CD8-positive, alpha-beta memory T cell (primary cell): ENCODE data around the gene ATXN10. TPM values are rescaled to one million over a fixed set of nuclear protein-coding genes. Genes with fewer than 3 reads are reported as not detected.

Experiments
- CTCF ChIA-PET: fragments of 350-600 bp; sonication (Branson Sonifier 250); formaldehyde crosslinking; loops from one replicate; lab custom pipeline; 2021; ENCODE audit warnings: antibody characterized with exemption; lab: Charles Lee
- POLR2A ChIA-PET: fragments of 350-600 bp; sonication (Branson Sonifier 250); formaldehyde crosslinking; loops from one replicate; lab custom pipeline; 2021; ENCODE audit warnings: antibody characterized with exemption; lab: Charles Lee
- DNase-seq, 5 donors: peaks; one replicate each; pipeline versions ENCODE4 v3.0.0 to v3.0.0-alpha.2; 2020 to 2022; ENCODE audit warnings: mixed read lengths in 1 of 5
- H3K27ac ChIP-seq: one replicate; pipeline ENCODE4 v1.7.0; 2013; ENCODE audit warnings: low read depth, mild to moderate bottlenecking, low read length, moderate library complexity
- H3K27me3 ChIP-seq: 2 replicates; pipeline ENCODE4 v1.7.0; 2013; ENCODE audit warnings: low read length, mild to moderate bottlenecking; ENCODE audit not compliant: insufficient read depth, poor library complexity, severe bottlenecking
- H3K36me3 ChIP-seq: 2 replicates; pipeline ENCODE4 v1.7.0; 2013; ENCODE audit warnings: mild to moderate bottlenecking, low read length, moderate library complexity; ENCODE audit not compliant: insufficient read depth
- H3K4me1 ChIP-seq: 2 replicates; pipeline ENCODE4 v1.7.0; 2013; ENCODE audit warnings: mild to moderate bottlenecking, low read length, moderate library complexity; ENCODE audit not compliant: insufficient read depth
- H3K4me3 ChIP-seq: 2 replicates; pipeline ENCODE4 v1.7.0; 2013; ENCODE audit warnings: mild to moderate bottlenecking, low read length
- H3K9me3 ChIP-seq: 2 replicates; pipeline ENCODE4 v1.7.0; 2013; ENCODE audit warnings: mild to moderate bottlenecking, low read length
- H3K27ac Mint-ChIP-seq, 8 donors: one replicate each; pipeline ENCODE4 v1.8.0; 2020 to 2021; ENCODE audit warnings: mixed read lengths in 8 of 8, mild to moderate bottlenecking in 6 of 8, inconsistent platforms in 3 of 8, moderate library complexity in 3 of 8
- H3K27me3 Mint-ChIP-seq, 2 donors: one replicate each; pipeline ENCODE4 v1.8.0; 2020 to 2021; ENCODE audit warnings: mixed read lengths in 2 of 2, mild to moderate bottlenecking in 1 of 2, moderate library complexity in 1 of 2
- H3K36me3 Mint-ChIP-seq, 3 donors: one replicate each; pipeline ENCODE4 v1.8.0; 2020 to 2021; ENCODE audit warnings: mixed read lengths in 3 of 3, inconsistent platforms in 1 of 3, mild to moderate bottlenecking in 1 of 3
- H3K4me1 Mint-ChIP-seq, 3 donors: one replicate each; pipeline ENCODE4 v1.8.0; 2020 to 2021; ENCODE audit warnings: mixed read lengths in 3 of 3, inconsistent platforms in 1 of 3, mild to moderate bottlenecking in 1 of 3
- H3K4me3 Mint-ChIP-seq, 7 donors: one replicate each; pipeline ENCODE4 v1.8.0; 2020 to 2021; ENCODE audit warnings: mixed read lengths in 7 of 7, mild to moderate bottlenecking in 6 of 7, moderate library complexity in 4 of 7, inconsistent platforms in 2 of 7
- H3K9me3 Mint-ChIP-seq, 5 donors: one replicate each; pipeline ENCODE4 v1.8.0; 2020 to 2022; ENCODE audit warnings: mixed read lengths in 5 of 5, mild to moderate bottlenecking in 3 of 5, moderate library complexity in 2 of 5, inconsistent platforms in 1 of 5
- polyA plus RNA-seq: library from polyadenylated mRNA; unstranded; fragments of 300-500 nt; fragmentation: Illumina TruSeq; gene quantifications from one replicate; pipeline ENCODE4 v1.2.3, GENCODE V29; 2021
- total RNA-seq, 2 experiments: library from RNA; stranded (reverse); gene quantifications; one replicate each; pipeline ENCODE4 v1.2.3, GENCODE V29; 2021

ATXN10 gene
- total and polyA plus RNA-seq, 3 experiments from 2014 or later: 95.7 to 123 (median 122) TPM

- no peaks in the 10 kb centered on the region for H3K27me3 Mint-ChIP-seq
- POLR2A ChIA-PET: no interaction called here
These were observed 133.3 kb downstream of the ATXN10 start for GRCh38 chr22:45804986-45805325.

DNA sequence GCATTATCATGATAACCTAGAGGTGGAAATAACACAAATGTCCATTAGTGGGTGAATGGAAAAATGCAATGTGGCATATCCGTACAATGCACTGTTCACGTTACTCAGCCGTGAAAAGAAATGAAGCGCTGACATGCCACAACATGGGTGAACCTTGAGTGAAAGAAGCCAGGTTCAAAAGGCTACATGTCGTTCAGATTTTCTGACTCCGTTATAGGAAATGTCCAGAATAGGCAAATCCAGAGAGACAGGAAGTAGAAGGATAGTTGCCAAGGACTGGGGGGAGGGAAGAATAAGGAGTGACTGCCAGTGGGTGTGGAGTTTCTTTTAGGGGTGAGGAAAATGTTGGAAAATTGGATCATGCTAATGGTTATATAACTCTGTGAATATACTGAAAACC, 133.8 kb downstream of the ATXN10 start:
- peaks cover 0 to 4% (median 0%) of the 10 kb centered on the region in 3 donors for H3K4me1 Mint-ChIP-seq
- H3K9me3 Mint-ChIP-seq: no peaks in the 10 kb centered on the region
- Histone ChIP-seq H3K36me3 (peaks cover 6% of the 10 kb centered on the region), H3K27ac (no peak overlapping the region), H3K27me3 (no peaks in the 10 kb centered on the region), H3K4me3 (no peak overlapping the region), H3K4me1 (no peaks in the 10 kb centered on the region), H3K9me3 (no peaks in the 10 kb centered on the region)
- peaks cover 0 to 56% (median 16%) of the 10 kb centered on the region in 3 donors for H3K36me3 Mint-ChIP-seq
- DNase-seq: no peak
- no peak overlapping the region for H3K4me3 Mint-ChIP-seq
- POLR2A ChIA-PET: no interaction called here
- H3K27me3 Mint-ChIP-seq: no peaks in the 10 kb centered on the region
- CTCF ChIA-PET: no interaction called here
- no peak overlapping the region for H3K27ac Mint-ChIP-seq

More at GRCh38 chr22:45804986-45805325, 133.3 kb downstream of the ATXN10 start:
- DNase-seq: no peak
- H3K9me3 Mint-ChIP-seq: no peaks in the 10 kb centered on the region
- Histone ChIP-seq H3K9me3 (no peaks in the 10 kb centered on the region), H3K4me1 (no peaks in the 10 kb centered on the region), H3K4me3 (no peak overlapping the region), H3K36me3 (peaks cover 6% of the 10 kb centered on the region), H3K27me3 (no peaks in the 10 kb centered on the region), H3K27ac (no peak overlapping the region)
- H3K27ac Mint-ChIP-seq: no peak overlapping the region
- peaks cover 0 to 57% (median 16%) of the 10 kb centered on the region in 3 donors for H3K36me3 Mint-ChIP-seq
- H3K4me3 Mint-ChIP-seq: no peak overlapping the region
- CTCF ChIA-PET: no interaction called here
- peaks cover 0 to 4% (median 0%) of the 10 kb centered on the region in 3 donors for H3K4me1 Mint-ChIP-seq

DNA sequence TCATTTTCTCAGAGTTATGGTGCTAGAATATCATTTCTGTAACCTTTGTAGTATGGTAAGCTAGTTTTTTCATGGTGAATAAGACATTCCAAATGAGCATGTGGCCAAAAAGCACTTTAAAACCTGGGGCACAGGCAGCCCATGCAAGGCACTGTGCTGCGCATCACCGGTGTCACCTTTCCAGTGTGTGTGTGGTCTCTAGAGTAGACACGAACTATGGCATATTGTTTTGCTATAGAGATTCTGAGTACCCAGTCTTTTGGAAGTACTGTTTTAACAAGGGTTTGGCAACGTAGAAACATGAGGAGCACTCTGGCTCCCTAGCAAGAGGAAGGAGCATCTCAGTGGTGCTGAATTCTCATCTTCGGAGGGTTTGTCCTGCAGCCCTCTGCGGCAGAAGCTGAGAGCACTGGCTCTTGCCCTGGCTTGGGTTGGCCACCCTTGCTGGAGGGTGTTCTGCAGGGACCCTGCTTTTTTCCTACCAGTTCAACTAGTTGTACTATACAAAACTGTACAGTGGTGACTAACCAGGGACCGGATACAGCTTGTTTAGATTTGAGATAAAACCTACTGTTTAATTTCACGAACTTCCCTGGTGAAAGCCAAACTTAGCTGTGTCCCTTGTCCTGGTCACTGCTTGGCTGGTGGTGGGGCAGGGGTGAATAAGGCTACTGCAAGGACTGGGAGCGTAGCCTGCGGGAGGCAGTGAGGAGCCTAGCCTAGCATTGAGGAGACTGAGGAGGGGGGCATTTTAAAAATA, 135.7 kb downstream of the ATXN10 start:
- Histone ChIP-seq H3K27ac (no peak overlapping the region), H3K4me1 (no peaks in the 10 kb centered on the region), H3K4me3 (no peak overlapping the region), H3K27me3 (no peaks in the 10 kb centered on the region), H3K36me3 (peaks cover 6% of the 10 kb centered on the region), H3K9me3 (no peaks in the 10 kb centered on the region)
- Mint-ChIP-seq H3K27ac (peak overlapping the region in 1 of 8 donors; percentile 48), H3K36me3 (peaks cover 0 to 63% (median 23%) of the 10 kb centered on the region in 3 donors), H3K4me3 (no peak overlapping the region), H3K9me3 (no peaks in the 10 kb centered on the region), H3K27me3 (no peaks in the 10 kb centered on the region), H3K4me1 (peaks cover 0 to 9% (median 4%) of the 10 kb centered on the region in 3 donors)
- POLR2A ChIA-PET: no interaction called here
- DNase-seq: no peak
- CTCF ChIA-PET: no interaction called here

DNA sequence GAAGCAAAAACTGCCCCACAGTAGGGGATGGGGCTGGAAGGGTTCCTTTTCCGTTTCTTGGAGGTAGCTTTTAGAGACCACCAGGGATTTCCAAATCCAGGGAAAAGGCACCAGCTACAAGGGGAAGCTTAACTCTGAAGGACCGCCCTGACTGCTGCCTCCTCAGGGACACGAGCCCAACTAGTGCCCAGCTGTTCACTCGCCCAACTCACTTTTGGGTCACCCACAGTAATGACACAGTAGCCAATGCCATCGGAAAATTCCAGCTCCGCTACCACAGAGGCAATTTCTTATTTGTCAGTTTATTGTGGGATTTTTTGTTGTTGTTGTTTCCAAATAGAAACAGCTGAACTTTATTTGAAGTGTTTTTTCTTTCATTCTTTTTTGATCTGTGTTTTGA, 141.3 kb downstream of the ATXN10 start:
- peaks cover 0 to 1% of the 10 kb centered on the region in 2 donors for H3K27me3 Mint-ChIP-seq
- DNase-seq: no peak
- no peak overlapping the region for H3K4me3 Mint-ChIP-seq
- Histone ChIP-seq H3K27me3 (no peaks in the 10 kb centered on the region), H3K9me3 (no peaks in the 10 kb centered on the region), H3K36me3 (no peaks in the 10 kb centered on the region), H3K4me1 (no peaks in the 10 kb centered on the region), H3K27ac (no peak overlapping the region), H3K4me3 (no peak overlapping the region)
- peaks cover 3 to 73% (median 21%) of the 10 kb centered on the region in 3 donors for H3K36me3 Mint-ChIP-seq
- no peaks in the 10 kb centered on the region for H3K9me3 Mint-ChIP-seq
- H3K4me1 Mint-ChIP-seq: peaks cover 0 to 19% (median 0%) of the 10 kb centered on the region in 3 donors
- no peak overlapping the region for H3K27ac Mint-ChIP-seq
- ChIA-PET POLR2A (no interaction called here), CTCF (no interaction called here)

- Histone ChIP-seq H3K27ac (no peak overlapping the region), H3K36me3 (no peaks in the 10 kb centered on the region), H3K9me3 (no peaks in the 10 kb centered on the region), H3K4me3 (no peak overlapping the region), H3K4me1 (no peaks in the 10 kb centered on the region), H3K27me3 (no peaks in the 10 kb centered on the region)
- ChIA-PET CTCF (no interaction called here), POLR2A (no interaction called here)
- H3K27ac Mint-ChIP-seq: no peak overlapping the region
- peaks cover 3 to 69% (median 21%) of the 10 kb centered on the region in 3 donors for H3K36me3 Mint-ChIP-seq
- no peak for DNase-seq
- H3K4me3 Mint-ChIP-seq: no peak overlapping the region
- peaks cover 0 to 1% of the 10 kb centered on the region in 2 donors for H3K27me3 Mint-ChIP-seq
- H3K9me3 Mint-ChIP-seq: no peaks in the 10 kb centered on the region
- peaks cover 0 to 19% (median 0%) of the 10 kb centered on the region in 3 donors for H3K4me1 Mint-ChIP-seq
These were observed 142.6 kb downstream of the ATXN10 start for GRCh38 chr22:45814198-45814597.

DNA sequence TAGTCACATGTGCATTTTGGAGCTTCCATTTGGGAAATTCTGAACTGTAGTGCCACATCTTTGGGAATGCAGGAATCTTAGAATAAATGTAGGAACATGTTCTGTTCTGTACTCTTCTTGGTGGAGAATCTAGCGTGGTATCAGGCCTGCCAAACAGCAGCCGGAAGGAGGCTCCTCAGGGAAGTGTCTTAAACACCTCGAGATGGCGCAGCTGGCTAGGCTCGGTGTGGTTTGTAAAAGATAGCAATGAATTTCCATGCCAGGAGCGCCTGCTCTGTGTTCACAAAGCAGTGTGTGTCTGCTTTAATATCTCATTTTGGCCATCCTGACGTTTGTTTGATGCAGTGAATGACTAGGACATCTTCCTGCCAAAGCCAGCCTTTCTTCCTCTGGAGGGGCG, 145.1 kb downstream of the ATXN10 start:
- peaks cover 0 to 15% (median 0%) of the 10 kb centered on the region in 3 donors for H3K4me1 Mint-ChIP-seq
- POLR2A ChIA-PET: no interaction called here

GRCh38 chr22:45817745-45818423, 146.2 kb downstream of the ATXN10 start:
- Histone ChIP-seq H3K9me3 (no peaks in the 10 kb centered on the region), H3K36me3 (no peaks in the 10 kb centered on the region), H3K27ac (no peak overlapping the region), H3K27me3 (no peaks in the 10 kb centered on the region), H3K4me3 (no peak overlapping the region), H3K4me1 (no peaks in the 10 kb centered on the region)
- Mint-ChIP-seq H3K9me3 (no peaks in the 10 kb centered on the region), H3K27ac (no peak overlapping the region), H3K4me3 (no peak overlapping the region), H3K36me3 (peaks cover 6 to 71% (median 12%) of the 10 kb centered on the region in 3 donors), H3K4me1 (peaks cover 0 to 6% (median 0%) of the 10 kb centered on the region in 3 donors), H3K27me3 (peaks cover 0 to 1% of the 10 kb centered on the region in 2 donors)
- no peak for DNase-seq
- POLR2A ChIA-PET: no interaction called here
- CTCF ChIA-PET: no interaction called here

More for the DNA sequence above, 145.1 kb downstream of the ATXN10 start:
- H3K36me3 Mint-ChIP-seq: peaks cover 6 to 72% (median 18%) of the 10 kb centered on the region in 3 donors
- no peak overlapping the region for H3K27ac Mint-ChIP-seq
- Histone ChIP-seq H3K4me3 (no peak overlapping the region), H3K4me1 (no peaks in the 10 kb centered on the region), H3K27ac (no peak overlapping the region), H3K27me3 (no peaks in the 10 kb centered on the region), H3K9me3 (no peaks in the 10 kb centered on the region), H3K36me3 (no peaks in the 10 kb centered on the region)
- no peak overlapping the region for H3K4me3 Mint-ChIP-seq
- no peaks in the 10 kb centered on the region for H3K9me3 Mint-ChIP-seq
- peaks cover 0 to 1% of the 10 kb centered on the region in 2 donors for H3K27me3 Mint-ChIP-seq
- CTCF ChIA-PET: no interaction called here
- DNase-seq: no peak

GRCh38 chr22:45818424-45819085, 146.9 kb downstream of the ATXN10 start:
- Mint-ChIP-seq H3K27ac (no peak overlapping the region), H3K4me1 (no peaks in the 10 kb centered on the region), H3K4me3 (no peak overlapping the region), H3K9me3 (no peaks in the 10 kb centered on the region), H3K36me3 (peaks cover 3 to 72% (median 12%) of the 10 kb centered on the region in 3 donors), H3K27me3 (peaks cover 0 to 1% of the 10 kb centered on the region in 2 donors)
- no peaks in the 10 kb centered on the region for H3K4me1 ChIP-seq
- DNase-seq: no peak
- ChIA-PET POLR2A (no interaction called here), CTCF (no interaction called here)
- H3K4me3 ChIP-seq: no peak overlapping the region
- no peaks in the 10 kb centered on the region for H3K9me3 ChIP-seq
- H3K27me3 ChIP-seq: no peaks in the 10 kb centered on the region
- H3K36me3 ChIP-seq: no peaks in the 10 kb centered on the region
- H3K27ac ChIP-seq: no peak overlapping the region
